Right atrium auricular region (tissue), 2 donors: Measurements from ENCODE around the gene C2. TPM values are rescaled to one million over a fixed set of nuclear protein-coding genes. Genes with fewer than 3 reads are reported as not detected.

Experiments
- DNase-seq: peaks from one replicate; pipeline ENCODE4 v3.0.0-alpha.2; 2019; ENCODE audit warnings: low spot score
- H3K27ac ChIP-seq, 2 donors: fragments of 200-600 bp; sonication (generic); 1 replicate in 1 of 2; 2 replicates in 1 of 2; pipeline ENCODE4 v1.5.1; 2016 to 2019
- H3K27me3 ChIP-seq, 2 donors: fragments of 200-600 bp; sonication (generic); one replicate each; pipeline versions ENCODE4 v1.5.1 to v1.6.0; 2017 to 2019
- H3K36me3 ChIP-seq: fragments of 200-600 bp; sonication (generic); one replicate; pipeline ENCODE4 v1.5.1; 2016
- H3K4me1 ChIP-seq, 2 donors: fragments of 200-600 bp; sonication (generic); one replicate each; pipeline versions ENCODE4 v1.5.1 to v1.6.0; 2017 to 2019
- H3K4me3 ChIP-seq, 2 donors: fragments of 200-600 bp; sonication (generic); 1 replicate in 1 of 2; 2 replicates in 1 of 2; pipeline ENCODE4 v1.5.1; 2017 to 2019; ENCODE audit warnings: mild to moderate bottlenecking in 1 of 2, moderate library complexity in 1 of 2
- H3K9me3 ChIP-seq, 2 donors: fragments of 200-600 bp; sonication (generic); one replicate each; pipeline ENCODE4 v1.5.1; 2019
- total RNA-seq, 2 donors: library from RNA; depleted of rRNA; stranded (reverse); fragments of >200 nt; gene quantifications; one replicate each; pipeline ENCODE4 v1.1.0, GENCODE V29; 2016
- TF ChIP-seq, protein P1 (sequence below), 2 donors: fragments of 200-600 bp; sonication (generic); IDR thresholded peaks; one replicate each; pipeline ENCODE4 v1.5.1; 2019; ENCODE audit warnings: antibody characterized with exemption in 2 of 2

The C2 gene
- total RNA-seq, 2 donors from 2014 or later, result 3.5 to 19.9 TPM

DNA sequence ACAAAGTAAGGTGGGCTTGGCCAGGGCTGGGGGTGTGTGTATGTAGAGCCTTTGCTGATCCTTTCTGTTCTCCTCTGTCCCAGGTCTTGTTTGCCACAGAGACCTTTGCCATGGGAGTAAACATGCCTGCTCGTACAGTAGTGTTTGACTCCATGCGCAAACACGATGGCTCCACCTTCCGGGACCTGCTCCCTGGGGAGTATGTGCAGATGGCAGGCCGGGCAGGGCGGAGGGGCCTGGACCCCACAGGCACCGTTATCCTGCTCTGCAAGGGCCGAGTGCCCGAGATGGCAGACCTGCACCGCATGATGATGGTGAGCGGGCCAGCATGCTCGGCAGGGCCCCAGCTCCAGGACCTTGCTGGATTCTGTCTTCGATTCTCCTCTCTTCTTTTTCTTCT lies 38.2 kb downstream of the C2 start:
- Histone ChIP-seq H3K9me3 (no peaks in the 10 kb centered on the region), H3K36me3 (peaks cover 86% of the 10 kb centered on the region), H3K4me3 (no peak overlapping the region), H3K4me1 (peaks cover 0 to 10% of the 10 kb centered on the region in 2 donors), H3K27me3 (no peaks in the 10 kb centered on the region), H3K27ac (no peak overlapping the region)
- TF ChIP-seq, protein P1, sequence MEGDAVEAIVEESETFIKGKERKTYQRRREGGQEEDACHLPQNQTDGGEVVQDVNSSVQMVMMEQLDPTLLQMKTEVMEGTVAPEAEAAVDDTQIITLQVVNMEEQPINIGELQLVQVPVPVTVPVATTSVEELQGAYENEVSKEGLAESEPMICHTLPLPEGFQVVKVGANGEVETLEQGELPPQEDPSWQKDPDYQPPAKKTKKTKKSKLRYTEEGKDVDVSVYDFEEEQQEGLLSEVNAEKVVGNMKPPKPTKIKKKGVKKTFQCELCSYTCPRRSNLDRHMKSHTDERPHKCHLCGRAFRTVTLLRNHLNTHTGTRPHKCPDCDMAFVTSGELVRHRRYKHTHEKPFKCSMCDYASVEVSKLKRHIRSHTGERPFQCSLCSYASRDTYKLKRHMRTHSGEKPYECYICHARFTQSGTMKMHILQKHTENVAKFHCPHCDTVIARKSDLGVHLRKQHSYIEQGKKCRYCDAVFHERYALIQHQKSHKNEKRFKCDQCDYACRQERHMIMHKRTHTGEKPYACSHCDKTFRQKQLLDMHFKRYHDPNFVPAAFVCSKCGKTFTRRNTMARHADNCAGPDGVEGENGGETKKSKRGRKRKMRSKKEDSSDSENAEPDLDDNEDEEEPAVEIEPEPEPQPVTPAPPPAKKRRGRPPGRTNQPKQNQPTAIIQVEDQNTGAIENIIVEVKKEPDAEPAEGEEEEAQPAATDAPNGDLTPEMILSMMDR (IDR thresholded peaks at IDR 0.05), result no peak
- no peak for DNase-seq

DNA sequence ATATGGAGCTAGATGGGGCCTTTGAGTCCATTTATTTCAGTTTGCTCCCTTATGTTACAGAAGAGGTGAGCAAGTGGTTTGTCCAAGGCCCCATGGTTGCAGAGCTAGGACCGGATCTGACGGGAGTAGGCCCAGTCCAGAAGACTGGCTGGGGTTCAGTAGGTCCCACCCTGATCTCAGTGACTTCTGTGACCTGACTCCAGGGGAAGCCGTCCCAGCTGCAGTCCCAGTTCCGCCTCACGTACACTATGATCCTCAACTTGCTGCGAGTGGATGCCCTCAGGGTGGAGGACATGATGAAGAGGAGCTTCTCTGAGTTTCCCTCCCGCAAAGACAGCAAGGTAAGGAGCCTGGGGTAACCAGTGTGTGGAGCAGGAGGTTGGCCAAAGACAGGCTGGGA lies 39.0 kb downstream of the C2 start:
- Histone ChIP-seq H3K4me1 (peaks cover 0 to 19% of the 10 kb centered on the region in 2 donors), H3K36me3 (peaks cover 79% of the 10 kb centered on the region), H3K27me3 (no peaks in the 10 kb centered on the region), H3K27ac (no peak overlapping the region), H3K9me3 (no peaks in the 10 kb centered on the region), H3K4me3 (no peak overlapping the region)
- TF ChIP-seq, protein P1 (IDR thresholded peaks at IDR 0.05), result no peak
- DNase-seq, result no peak

DNA sequence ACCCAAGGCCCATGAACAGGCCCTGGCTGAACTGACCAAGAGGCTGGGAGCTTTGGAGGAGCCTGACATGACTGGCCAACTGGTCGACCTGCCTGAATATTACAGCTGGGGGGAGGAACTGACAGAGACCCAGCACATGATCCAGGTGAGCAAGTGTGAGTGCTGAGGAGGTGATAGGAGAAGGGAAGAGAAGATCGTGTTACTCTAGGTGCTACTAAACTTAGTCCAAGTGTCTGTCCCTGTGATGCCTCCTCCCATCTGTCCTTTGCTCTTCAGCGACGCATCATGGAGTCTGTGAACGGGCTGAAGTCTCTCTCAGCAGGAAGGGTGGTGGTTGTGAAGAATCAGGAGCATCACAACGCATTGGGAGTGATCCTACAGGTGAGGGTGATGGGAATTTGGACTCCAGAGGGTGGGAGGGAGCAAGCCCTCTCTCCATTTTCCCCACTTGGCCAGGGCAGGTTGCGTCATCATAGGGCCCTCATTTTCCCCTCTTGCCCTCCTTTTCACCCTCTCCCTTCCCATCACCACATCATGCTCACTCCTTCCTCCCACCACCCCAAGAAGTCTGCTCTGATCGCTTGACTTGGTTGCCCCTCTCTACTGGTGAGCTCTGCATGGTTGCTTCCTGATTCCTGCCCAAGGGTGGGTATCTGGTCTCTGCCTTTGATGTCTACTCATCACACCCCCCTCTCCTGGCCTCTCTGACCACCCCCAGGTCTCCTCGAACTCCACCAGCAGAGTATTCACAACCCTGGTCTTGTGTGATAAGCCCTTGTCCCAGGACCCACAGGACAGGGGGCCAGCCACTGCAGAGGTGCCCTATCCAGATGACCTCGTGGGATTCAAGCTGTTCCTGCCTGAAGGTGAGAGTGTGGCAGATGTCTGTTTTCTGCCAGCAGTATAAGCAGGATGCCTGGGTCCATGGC lies 39.7 kb downstream of the C2 start:
- Histone ChIP-seq H3K27me3 (no peaks in the 10 kb centered on the region), H3K27ac (no peak overlapping the region), H3K9me3 (no peaks in the 10 kb centered on the region), H3K36me3 (peaks cover 72% of the 10 kb centered on the region), H3K4me1 (peaks cover 0 to 20% of the 10 kb centered on the region in 2 donors), H3K4me3 (no peak overlapping the region)
- TF ChIP-seq, protein P1 (IDR thresholded peaks at IDR 0.05), result no peak
- DNase-seq, result no peak

DNA sequence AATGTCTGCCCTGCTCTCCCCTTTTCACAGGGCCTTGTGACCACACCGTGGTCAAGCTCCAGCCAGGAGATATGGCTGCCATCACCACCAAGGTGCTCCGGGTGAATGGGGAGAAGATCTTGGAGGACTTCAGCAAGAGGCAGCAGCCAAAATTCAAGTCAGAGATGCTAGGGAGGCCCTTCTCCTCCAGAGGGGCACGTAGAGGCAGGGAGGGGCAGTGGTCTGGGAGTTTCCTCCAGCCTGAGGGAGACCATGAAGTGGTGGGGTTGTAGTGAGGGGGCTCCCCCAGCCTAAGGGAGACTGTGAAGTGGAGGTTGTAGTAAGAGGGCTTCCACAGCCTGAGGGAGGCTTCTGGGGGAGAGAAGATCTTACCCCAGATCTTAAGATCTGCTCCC lies 40.4 kb downstream of the C2 start:
- no peak for DNase-seq
- Histone ChIP-seq H3K27me3 (no peaks in the 10 kb centered on the region), H3K36me3 (peaks cover 66% of the 10 kb centered on the region)

DNA sequence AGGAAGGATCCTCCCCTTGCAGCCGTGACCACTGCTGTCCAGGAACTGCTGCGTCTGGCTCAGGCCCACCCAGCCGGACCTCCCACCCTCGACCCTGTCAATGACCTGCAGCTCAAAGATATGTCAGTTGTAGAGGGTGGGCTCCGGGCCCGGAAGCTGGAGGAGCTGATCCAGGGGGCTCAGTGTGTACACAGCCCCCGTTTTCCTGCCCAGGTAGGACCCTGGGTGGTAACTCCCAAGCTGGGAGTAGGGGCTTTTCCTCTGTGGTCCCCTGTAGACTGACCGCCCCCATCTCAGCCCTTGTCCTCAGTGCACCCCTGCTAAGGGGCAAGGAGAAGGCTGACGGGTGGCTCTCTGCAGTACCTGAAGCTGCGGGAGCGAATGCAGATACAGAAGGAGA lies 40.8 kb downstream of the C2 start:
- Histone ChIP-seq H3K4me3 (no peak overlapping the region), H3K36me3 (peaks cover 64% of the 10 kb centered on the region), H3K4me1 (peaks cover 0 to 28% of the 10 kb centered on the region in 2 donors), H3K9me3 (no peaks in the 10 kb centered on the region), H3K27ac (no peak overlapping the region), H3K27me3 (no peaks in the 10 kb centered on the region)
- DNase-seq, result no peak
- TF ChIP-seq, protein P1 (IDR thresholded peaks at IDR 0.05), result no peak

More for the DNA sequence above, 40.4 kb downstream of the C2 start:
- Histone ChIP-seq H3K27ac (no peak overlapping the region), H3K4me3 (no peak overlapping the region), H3K9me3 (no peaks in the 10 kb centered on the region), H3K4me1 (peaks cover 0 to 24% of the 10 kb centered on the region in 2 donors)
- TF ChIP-seq, protein P1 (IDR thresholded peaks at IDR 0.05), result no peak
